H1 (cell line): Measurements from ENCODE around the gene MYO9A. TPM values are rescaled to one million over a fixed set of nuclear protein-coding genes. Genes with fewer than 3 reads are reported as not detected.

Experiments used
- CTCF ChIA-PET: fragments of 300-600 bp; sonication (Branson Sonifier 250); formaldehyde crosslinking; loops from one replicate; lab custom pipeline; 2021; ENCODE audit not compliant: partially characterized antibody; lab: Charles Lee
- POLR2A ChIA-PET: fragments of 300-600 bp; sonication (Branson Sonifier 250); formaldehyde crosslinking; loops from one replicate; lab custom pipeline; 2021; ENCODE audit warnings: inconsistent platforms; ENCODE audit not compliant: partially characterized antibody; lab: Charles Lee
- DNase-seq, 2 experiments: peaks; one replicate each; pipeline versions ENCODE4 v3.0.0 to v3.0.0-alpha.2; 2010 to 2022; ENCODE audit warnings: low spot score in 2 of 2, low read depth in 1 of 2, mixed read lengths in 1 of 2
- FAIRE-seq: peaks from 2 replicates; lab custom pipeline; 2011; peaks lifted over from hg19 to GRCh38; lab: Jason Lieb, UNC
- H2AFZ ChIP-seq: 2 replicates; pipeline ENCODE4 v1.8.1; 2012; ENCODE audit warnings: low read length, inconsistent platforms
- H2AK5ac ChIP-seq: 2 replicates; pipeline ENCODE4 v1.6.1; 2013; ENCODE audit warnings: low read depth, low read length
- H2BK120ac ChIP-seq: replicated peaks from 2 replicates; pipeline ENCODE3; 2013; ENCODE audit warnings: low read depth, low read length, inconsistent platforms
- H2BK12ac ChIP-seq: 2 replicates; pipeline ENCODE4 v1.6.1; 2013; ENCODE audit warnings: low read depth, low read length
- H2BK15ac ChIP-seq: 2 replicates; pipeline ENCODE4 v1.6.1; 2013; ENCODE audit warnings: low read length
- H2BK20ac ChIP-seq: 2 replicates; pipeline ENCODE4 v1.6.1; 2013; ENCODE audit warnings: low read length
- H2BK5ac ChIP-seq: 2 replicates; pipeline ENCODE4 v1.6.1; 2013; ENCODE audit warnings: low read depth, low read length
- H3K14ac ChIP-seq: 2 replicates; pipeline ENCODE4 v1.6.1; 2013; ENCODE audit warnings: inconsistent platforms; ENCODE audit not compliant: insufficient read length
- H3K18ac ChIP-seq: 2 replicates; pipeline ENCODE4 v1.6.1; 2013; ENCODE audit warnings: low read length; ENCODE audit errors: extremely low read depth
- H3K23ac ChIP-seq: 2 replicates; pipeline ENCODE4 v1.6.1; 2013; ENCODE audit warnings: inconsistent platforms; ENCODE audit not compliant: insufficient read length
- H3K23me2 ChIP-seq: 2 replicates; pipeline ENCODE4 v1.6.1; 2013; ENCODE audit warnings: low read depth, low read length
- H3K27ac ChIP-seq: 2 replicates; pipeline ENCODE4 v1.6.1; 2011; ENCODE audit warnings: low read depth, low read length, inconsistent platforms
- H3K27me3 ChIP-seq, 4 experiments: replicated peaks in 1 of 4; 1 replicate in 1 of 4; 2 replicates in 3 of 4; pipeline versions ENCODE4 v1.6.1 to v1.8.1; 2011 to 2013; ENCODE audit warnings: low read length in 3 of 4, mild to moderate bottlenecking in 3 of 4, inconsistent platforms in 2 of 4, mixed read lengths in 2 of 4, moderate library complexity in 1 of 4; ENCODE audit not compliant: control insufficient read depth in 3 of 4, insufficient read depth in 3 of 4; ENCODE audit errors: extremely low read depth in 1 of 4
- H3K36me3 ChIP-seq, 4 experiments: 2 replicates each; pipeline versions ENCODE4 v1.6.1 to v1.8.1; 2011 to 2013; ENCODE audit warnings: mild to moderate bottlenecking in 4 of 4, low read length in 3 of 4, moderate library complexity in 2 of 4, control low read depth in 1 of 4, inconsistent platforms in 1 of 4; ENCODE audit not compliant: insufficient read depth in 4 of 4, control insufficient read depth in 2 of 4
- H3K4ac ChIP-seq: replicated peaks from 2 replicates; pipeline ENCODE3; 2013; ENCODE audit warnings: low read length, low read depth, mixed read lengths, inconsistent platforms; ENCODE audit not compliant: insufficient read length
- H3K4me1 ChIP-seq, 4 experiments: replicated peaks in 1 of 4; 1 replicate in 1 of 4; 2 replicates in 3 of 4; pipeline versions ENCODE4 v1.6.1 to v1.8.1; 2011 to 2013; ENCODE audit warnings: low read length in 3 of 4, inconsistent platforms in 2 of 4, mixed read lengths in 1 of 4; ENCODE audit not compliant: insufficient read depth in 4 of 4, control insufficient read depth in 3 of 4
- H3K4me2 ChIP-seq, 2 experiments: 2 replicates each; pipeline versions ENCODE4 v1.6.1 to v1.8.1; 2011 to 2013; ENCODE audit warnings: low read depth in 2 of 2, low read length in 2 of 2, control low read depth in 1 of 2, inconsistent platforms in 1 of 2, mild to moderate bottlenecking in 1 of 2; ENCODE audit not compliant: insufficient read depth in 1 of 2
- H3K4me3 ChIP-seq, 4 experiments: fragments of 200-600, 300-600 bp in 1 of 4; sonication (generic), shearing (Covaris generic), sonication (Bioruptor Twin) in 1 of 4; 2 replicates each; pipeline versions ENCODE4 v1.5.1 to v1.8.1; 2011 to 2016; ENCODE audit warnings: low read length in 4 of 4, low read depth in 3 of 4, control low read depth in 2 of 4, inconsistent platforms in 2 of 4, mild to moderate bottlenecking in 2 of 4, mixed read lengths in 1 of 4, moderate library complexity in 1 of 4; ENCODE audit not compliant: insufficient read depth in 2 of 4; ENCODE audit errors: extremely low read depth in 1 of 4
- H3K56ac ChIP-seq: replicated peaks from 2 replicates; pipeline ENCODE3; 2013; ENCODE audit warnings: low read depth, mild to moderate bottlenecking, mixed read lengths, low read length, inconsistent platforms; ENCODE audit not compliant: insufficient read length
- H3K79me1 ChIP-seq: 2 replicates; pipeline ENCODE4 v1.6.1; 2013; ENCODE audit warnings: low read depth, low read length, control low read depth
- H3K79me2 ChIP-seq, 2 experiments: 2 replicates each; pipeline versions ENCODE4 v1.6.1 to v1.8.1; 2012 to 2013; ENCODE audit warnings: low read length in 2 of 2, mild to moderate bottlenecking in 2 of 2, inconsistent platforms in 1 of 2; ENCODE audit not compliant: insufficient read depth in 2 of 2, control insufficient read depth in 1 of 2
- H3K9ac ChIP-seq, 4 experiments: replicated peaks in 1 of 4; 1 replicate in 1 of 4; 2 replicates in 3 of 4; pipeline versions ENCODE4 v1.6.1 to v1.8.1; 2011 to 2013; ENCODE audit warnings: low read depth in 3 of 4, low read length in 3 of 4, control low read depth in 2 of 4, mild to moderate bottlenecking in 2 of 4, moderate library complexity in 2 of 4, inconsistent platforms in 1 of 4; ENCODE audit errors: extremely low read depth in 1 of 4
- H3K9me3 ChIP-seq, 2 experiments: 2 replicates each; pipeline versions ENCODE4 v1.6.1 to v1.8.1; 2012 to 2013; ENCODE audit warnings: mild to moderate bottlenecking in 2 of 2, moderate library complexity in 2 of 2, control low read depth in 1 of 2, inconsistent platforms in 1 of 2, low read depth in 1 of 2, low read length in 1 of 2, mixed read lengths in 1 of 2; ENCODE audit not compliant: insufficient read depth in 2 of 2
- H4K20me1 ChIP-seq, 2 experiments: replicated peaks in 1 of 2; 2 replicates each; pipeline versions ENCODE3 to v1.8.1; 2011 to 2013; ENCODE audit warnings: inconsistent platforms in 2 of 2, low read length in 2 of 2, mild to moderate bottlenecking in 1 of 2; ENCODE audit not compliant: insufficient read depth in 2 of 2, control insufficient read depth in 1 of 2
- H4K5ac ChIP-seq: 2 replicates; pipeline ENCODE4 v1.6.1; 2013; ENCODE audit warnings: low read length, low read depth, mixed read lengths, inconsistent platforms; ENCODE audit not compliant: insufficient read length
- H4K8ac ChIP-seq: 2 replicates; pipeline ENCODE4 v1.8.0; 2013; ENCODE audit warnings: mild to moderate bottlenecking, moderate library complexity, low read length, inconsistent platforms; ENCODE audit not compliant: insufficient read depth; ENCODE audit errors: extremely low read depth
- H4K91ac ChIP-seq: replicated peaks from 2 replicates; pipeline ENCODE3; 2013; ENCODE audit warnings: low read length, mixed read lengths, inconsistent platforms; ENCODE audit not compliant: insufficient read length
- HDAC2 ChIP-seq, 2 experiments: fragments of 300-600 bp in 1 of 2; sonication (generic) in 1 of 2; IDR thresholded peaks; 2 replicates each; pipeline ENCODE4 v1.6.1; 2011 to 2012; ENCODE audit warnings: low read depth in 2 of 2, low read length in 2 of 2, mild to moderate bottlenecking in 2 of 2, moderate library complexity in 2 of 2, borderline replicate concordance in 1 of 2, inconsistent platforms in 1 of 2
- HDAC6 ChIP-seq: IDR thresholded peaks from one replicate; pipeline ENCODE4 v1.7.1; 2012; ENCODE audit warnings: low read depth, mild to moderate bottlenecking, inconsistent platforms, low read length, moderate library complexity
- JUN ChIP-seq: IDR thresholded peaks from 2 replicates; pipeline ENCODE4 v1.6.1; 2011; ENCODE audit warnings: low read depth, mild to moderate bottlenecking, improper control_type of control experiment, low read length
- RAD21 ChIP-seq, 2 experiments: IDR thresholded peaks in 1 of 2; conservative IDR thresholded peaks in 1 of 2; 2 replicates each; pipeline ENCODE4 v1.6.1; 2011; ENCODE audit warnings: low read depth in 2 of 2, low read length in 2 of 2, improper control_type of control experiment in 1 of 2, inconsistent platforms in 1 of 2, mild to moderate bottlenecking in 1 of 2, moderate library complexity in 1 of 2
- RXRA ChIP-seq: IDR thresholded peaks from 2 replicates; pipeline ENCODE4 v1.6.1; 2011; ENCODE audit warnings: low read depth, mild to moderate bottlenecking, low read length, moderate library complexity; ENCODE audit not compliant: insufficient read depth
- SIX5 ChIP-seq: IDR thresholded peaks from 2 replicates; pipeline ENCODE4 v1.6.1; 2011; ENCODE audit warnings: mild to moderate bottlenecking, low read depth, low read length
- whole genome bisulfite sequencing, 2 experiments: shearing (Covaris generic) in 1 of 2; methylation state at CpG; one replicate each; pipeline versions ENCODE4 v1.1.6 to v1.1.7; 2013 to 2015; ENCODE audit warnings: low lambda C conversion rate in 2 of 2, mixed read lengths in 2 of 2, inconsistent platforms in 1 of 2, low coverage in 1 of 2, missing lambda C conversion rate in 1 of 2; ENCODE audit not compliant: insufficient replicate concordance in 2 of 2, insufficient coverage in 1 of 2, insufficient read length in 1 of 2; ENCODE audit errors: extremely low coverage in 1 of 2, missing lambda C conversion rate in 1 of 2; 5-methylcytosine and 5-hydroxymethylcytosine counted together
- polyA plus RNA-seq, 7 experiments: library from polyadenylated mRNA; depleted of rRNA in 3 of 7; stranded (reverse) in 5 of 7; unstranded in 2 of 7; fragments of >200 nt in 5 of 7; fragments of 200-250 nt in 2 of 7; gene quantifications; 1 replicate in 5 of 7; 2 replicates in 1 of 7; 4 replicates in 1 of 7; pipeline versions ENCODE4 v1.2.1 to v1.2.3, GENCODE V29; 2011 to 2013; ENCODE audit warnings: missing spikeins in 2 of 7, mixed read lengths in 2 of 7
- total RNA-seq: library from RNA; stranded (reverse); fragmentation: NEBNext Ultra II Directional; extraction: Animal tissue kit (Norgen Biotek cat#: 25700); gene quantifications from 2 replicates; pipeline ENCODE4 v1.2.1, GENCODE V29; 2021
- TF ChIP-seq, protein P1 (sequence below): IDR thresholded peaks from 2 replicates; pipeline ENCODE4 v1.6.1; 2011; ENCODE audit warnings: low read depth, mild to moderate bottlenecking, low read length; ENCODE audit not compliant: insufficient read depth
- TF ChIP-seq, protein P2 (sequence below): IDR thresholded peaks from 2 replicates; pipeline ENCODE4 v1.6.1; 2012; ENCODE audit warnings: inconsistent platforms

The MYO9A gene
- total and polyA plus RNA-seq, 2 of the 8 experiments (the other 6 are each of a cell fraction or from before 2014, with no cell fraction given): 3.9 to 26.0 TPM

DNA sequence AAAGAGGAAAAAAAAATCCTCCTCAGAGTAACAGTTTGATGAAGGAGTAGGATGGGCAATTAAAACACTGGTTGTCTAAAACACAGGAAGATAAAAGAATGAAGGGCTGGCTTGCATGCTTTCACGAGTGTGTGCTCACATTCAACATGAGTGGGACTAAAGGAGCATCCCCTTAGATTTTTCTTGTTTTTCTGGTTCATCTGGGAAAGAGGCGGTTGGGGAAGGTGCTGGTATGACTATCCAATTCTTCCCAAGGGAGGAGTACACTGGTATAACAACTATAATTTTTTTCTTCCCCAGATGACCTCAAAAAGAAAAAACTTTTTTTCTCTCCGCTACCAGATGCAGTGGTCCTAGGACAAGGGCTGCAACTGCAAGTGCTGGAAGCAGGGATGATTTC lies 143.7 kb downstream of the MYO9A start:
- Histone ChIP-seq H3K56ac (no peak overlapping the region), H3K18ac (no peak overlapping the region), H3K79me2 (no peaks in the 10 kb centered on the region), H3K79me1 (no peaks in the 10 kb centered on the region), H3K27me3 (no peaks in the 10 kb centered on the region), H3K27ac (no peak overlapping the region), H2AK5ac (no peak overlapping the region), H4K5ac (no peak overlapping the region), H3K14ac (no peak overlapping the region), H4K20me1 (no peaks in the 10 kb centered on the region), H3K9me3 (no peaks in the 10 kb centered on the region), H3K36me3 (no peaks in the 10 kb centered on the region), H3K4me1 (no peaks in the 10 kb centered on the region), H4K91ac (no peak overlapping the region), H2AFZ (no peak overlapping the region), H3K4me2 (no peak overlapping the region)
- 90% methylated on average over 3 of the region's 3 CpGs; no CpG with 5 or more reads in 1 of the 2 experiments for WGBS, 2 experiments
- ChIA-PET CTCF (interaction anchor here (0.7 kb wide), 1 partner anchor 57 kb away, joined by 3 read pairs; no protein-coding TSS in a partner anchor), POLR2A (no interaction called here)
- DNase-seq: no peak
- TF ChIP-seq, protein P1, sequence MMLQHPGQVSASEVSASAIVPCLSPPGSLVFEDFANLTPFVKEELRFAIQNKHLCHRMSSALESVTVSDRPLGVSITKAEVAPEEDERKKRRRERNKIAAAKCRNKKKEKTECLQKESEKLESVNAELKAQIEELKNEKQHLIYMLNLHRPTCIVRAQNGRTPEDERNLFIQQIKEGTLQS: no peak
- TF ChIP-seq, protein P2, sequence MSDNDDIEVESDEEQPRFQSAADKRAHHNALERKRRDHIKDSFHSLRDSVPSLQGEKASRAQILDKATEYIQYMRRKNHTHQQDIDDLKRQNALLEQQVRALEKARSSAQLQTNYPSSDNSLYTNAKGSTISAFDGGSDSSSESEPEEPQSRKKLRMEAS: no peak
- no peak for TF ChIP-seq RAD21 (IDR thresholded peaks at IDR 0.05 in 1 of 2, conservative IDR thresholded peaks at IDR 0.05 in 1 of 2; ENCODE audit: low read depth in 2 of 2, low read length in 2 of 2)
- TF ChIP-seq RXRA: no peak
- no peak for TF ChIP-seq HDAC2 (IDR thresholded peaks at IDR 0.05; ENCODE audit: borderline replicate concordance in 1 of 2, low read depth in 2 of 2, low read length in 2 of 2)
- TF ChIP-seq HDAC6: no peak
- no peak for TF ChIP-seq SIX5
- no peak for TF ChIP-seq JUN
- TF ChIP-seq, all 59 proteins: peak for 0
- H4K8ac ChIP-seq: no peak overlapping the region
- FAIRE-seq: no peak
- no peak overlapping the region for H2BK120ac ChIP-seq
- no peak overlapping the region for H2BK15ac ChIP-seq
- H3K4ac ChIP-seq: no peak overlapping the region
- no peak overlapping the region for H2BK20ac ChIP-seq
- no peak overlapping the region for H3K23ac ChIP-seq
- H3K23me2 ChIP-seq: no peaks in the 10 kb centered on the region
- H3K9ac ChIP-seq: no peak overlapping the region
- no peak overlapping the region for H2BK12ac ChIP-seq
- H2BK5ac ChIP-seq: no peak overlapping the region
- no peak overlapping the region for H3K4me3 ChIP-seq
